GM12878 (cell line): ENCODE measurements around the gene WHRN.

Experiments
- EGR1 ChIP-seq, 2 experiments: IDR thresholded peaks; 1 replicate in 1 of 2; 2 replicates in 1 of 2; pipeline ENCODE4 v1.6.1; 2011 to 2012; ENCODE audit warnings: low read depth in 2 of 2, low read length in 2 of 2, borderline replicate concordance in 1 of 2, mild to moderate bottlenecking in 1 of 2, moderate library complexity in 1 of 2
- GATAD2B ChIP-seq: fragments of 450-650 bp; conservative IDR thresholded peaks from 2 replicates; pipeline ENCODE4 v1.6.1; 2017; ENCODE audit warnings: low read depth, mild to moderate bottlenecking, moderate library complexity
- MAX ChIP-seq: IDR thresholded peaks from 2 replicates; pipeline ENCODE4 v1.6.1; 2012; ENCODE audit warnings: low read depth, low read length, improper control_type of control experiment
- MEF2A ChIP-seq: IDR thresholded peaks from 2 replicates; pipeline ENCODE4 v1.6.1; 2011; ENCODE audit warnings: low read depth, mild to moderate bottlenecking, low read length, moderate library complexity; ENCODE audit not compliant: insufficient read depth
- MYB ChIP-seq: fragments of 150-350 bp; IDR thresholded peaks from 2 replicates; pipeline ENCODE4 v1.6.1; 2014; ENCODE audit warnings: mild to moderate bottlenecking, low read depth, low read length, borderline replicate concordance
- POLR2AphosphoS5 ChIP-seq: IDR thresholded peaks from 2 replicates; pipeline ENCODE4 v1.6.1; 2011; ENCODE audit warnings: mild to moderate bottlenecking, low read length, inconsistent platforms
- SP1 ChIP-seq: IDR thresholded peaks from one replicate; pipeline ENCODE4 v1.6.1; 2011; ENCODE audit warnings: low read depth, low read length
- USF1 ChIP-seq: IDR thresholded peaks from 2 replicates; pipeline ENCODE4 v1.6.1; 2011; ENCODE audit warnings: borderline replicate concordance, low read depth, mild to moderate bottlenecking, moderate library complexity, mixed read lengths, low read length; ENCODE audit not compliant: insufficient read depth; ENCODE audit errors: extremely low read length
- YY1 ChIP-seq: IDR thresholded peaks from 2 replicates; pipeline ENCODE4 v1.6.1; 2011; ENCODE audit warnings: low read depth, mild to moderate bottlenecking, low read length
- ZBED1 ChIP-seq: IDR thresholded peaks from 2 replicates; pipeline ENCODE4 v1.6.1; 2016; ENCODE audit warnings: borderline replicate concordance
- TF ChIP-seq, protein P1 (sequence below), 3 experiments: IDR thresholded peaks in 2 of 3; conservative IDR thresholded peaks in 1 of 3; 2 replicates each; pipeline ENCODE4 v1.5.1; 2011; ENCODE audit warnings: low read depth in 3 of 3, low read length in 3 of 3, mild to moderate bottlenecking in 3 of 3, control low read depth in 2 of 3, moderate library complexity in 2 of 3, inconsistent platforms in 1 of 3, mixed read lengths in 1 of 3; ENCODE audit not compliant: control insufficient read depth in 2 of 3, insufficient read depth in 1 of 3; ENCODE audit errors: extremely low read depth in 1 of 3

GRCh38 chr9:114483499-114483898 is 21.8 kb downstream of the WHRN start:
- no peak for TF ChIP-seq ZBED1
- TF ChIP-seq, protein P1, sequence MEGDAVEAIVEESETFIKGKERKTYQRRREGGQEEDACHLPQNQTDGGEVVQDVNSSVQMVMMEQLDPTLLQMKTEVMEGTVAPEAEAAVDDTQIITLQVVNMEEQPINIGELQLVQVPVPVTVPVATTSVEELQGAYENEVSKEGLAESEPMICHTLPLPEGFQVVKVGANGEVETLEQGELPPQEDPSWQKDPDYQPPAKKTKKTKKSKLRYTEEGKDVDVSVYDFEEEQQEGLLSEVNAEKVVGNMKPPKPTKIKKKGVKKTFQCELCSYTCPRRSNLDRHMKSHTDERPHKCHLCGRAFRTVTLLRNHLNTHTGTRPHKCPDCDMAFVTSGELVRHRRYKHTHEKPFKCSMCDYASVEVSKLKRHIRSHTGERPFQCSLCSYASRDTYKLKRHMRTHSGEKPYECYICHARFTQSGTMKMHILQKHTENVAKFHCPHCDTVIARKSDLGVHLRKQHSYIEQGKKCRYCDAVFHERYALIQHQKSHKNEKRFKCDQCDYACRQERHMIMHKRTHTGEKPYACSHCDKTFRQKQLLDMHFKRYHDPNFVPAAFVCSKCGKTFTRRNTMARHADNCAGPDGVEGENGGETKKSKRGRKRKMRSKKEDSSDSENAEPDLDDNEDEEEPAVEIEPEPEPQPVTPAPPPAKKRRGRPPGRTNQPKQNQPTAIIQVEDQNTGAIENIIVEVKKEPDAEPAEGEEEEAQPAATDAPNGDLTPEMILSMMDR (IDR thresholded peaks at IDR 0.05 in 2 of 3, conservative IDR thresholded peaks at IDR 0.05 in 1 of 3; ENCODE audit: control insufficient read depth in 2 of 3, extremely low read depth in 1 of 3, insufficient read depth in 1 of 3, low read depth in 3 of 3, low read length in 3 of 3): no peak
- TF ChIP-seq MEF2A: no peak
- TF ChIP-seq POLR2AphosphoS5: no peak
- TF ChIP-seq YY1: no peak
- no peak for TF ChIP-seq MAX
- TF ChIP-seq SP1: no peak
- no peak for TF ChIP-seq MYB
- TF ChIP-seq USF1: no peak
- TF ChIP-seq GATAD2B: no peak
- no peak for TF ChIP-seq EGR1 (IDR thresholded peaks at IDR 0.05; ENCODE audit: borderline replicate concordance in 1 of 2, low read depth in 2 of 2, low read length in 2 of 2)
